Measurements from ENCODE around the gene DYRK1B. TPM values are rescaled to one million over a fixed set of nuclear protein-coding genes. Genes with fewer than 3 reads are reported as not detected.
A peak's percentile ranks its signal among the peaks of the same experiment; 100 is the strongest.

DYRK1B gene
- total and polyA plus RNA-seq, 12 donors = 7.8 to 66.6 (median 25.5) TPM

DNA sequence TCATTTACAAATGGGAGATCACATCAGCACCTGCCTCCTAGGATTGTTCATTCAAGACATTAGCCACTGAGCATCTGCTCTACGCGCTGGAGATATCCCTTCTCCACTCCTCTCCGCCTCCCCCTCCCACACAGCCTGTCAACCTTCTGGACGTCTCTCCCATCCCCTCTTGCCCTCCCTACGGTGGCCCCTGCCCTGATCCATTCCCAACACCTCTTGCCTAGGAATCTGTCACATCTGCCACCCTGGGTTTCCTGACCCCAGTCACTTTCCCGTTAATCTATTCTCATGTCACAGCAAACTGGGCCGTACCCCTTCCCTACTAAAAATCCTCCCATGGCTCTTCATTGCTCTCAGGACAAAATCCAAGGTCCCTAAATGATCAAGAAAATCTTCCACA lies 10.3 kb downstream of the DYRK1B start:
- Histone ChIP-seq H3K4me1 (replicated peaks in 1 of 2) (peaks cover 3 to 6% of the 10 kb centered on the region in 2 donors), H3K4me3 (peak overlapping the region in 3 of 4 donors; percentile 47 to 80 (median 62)), H3K27ac (peak overlapping the region in 1 of 5 donors; percentile 25), H3K27me3 (no peaks in the 10 kb centered on the region), H3K9me3 (replicated peaks in 1 of 3) (no peaks in the 10 kb centered on the region), H3K36me3 (replicated peaks in 1 of 2) (peaks cover 0 to 35% of the 10 kb centered on the region in 2 donors)
- peak in 1 of 7 donors; percentile 39 for DNase-seq
- TF ChIP-seq, protein P1, sequence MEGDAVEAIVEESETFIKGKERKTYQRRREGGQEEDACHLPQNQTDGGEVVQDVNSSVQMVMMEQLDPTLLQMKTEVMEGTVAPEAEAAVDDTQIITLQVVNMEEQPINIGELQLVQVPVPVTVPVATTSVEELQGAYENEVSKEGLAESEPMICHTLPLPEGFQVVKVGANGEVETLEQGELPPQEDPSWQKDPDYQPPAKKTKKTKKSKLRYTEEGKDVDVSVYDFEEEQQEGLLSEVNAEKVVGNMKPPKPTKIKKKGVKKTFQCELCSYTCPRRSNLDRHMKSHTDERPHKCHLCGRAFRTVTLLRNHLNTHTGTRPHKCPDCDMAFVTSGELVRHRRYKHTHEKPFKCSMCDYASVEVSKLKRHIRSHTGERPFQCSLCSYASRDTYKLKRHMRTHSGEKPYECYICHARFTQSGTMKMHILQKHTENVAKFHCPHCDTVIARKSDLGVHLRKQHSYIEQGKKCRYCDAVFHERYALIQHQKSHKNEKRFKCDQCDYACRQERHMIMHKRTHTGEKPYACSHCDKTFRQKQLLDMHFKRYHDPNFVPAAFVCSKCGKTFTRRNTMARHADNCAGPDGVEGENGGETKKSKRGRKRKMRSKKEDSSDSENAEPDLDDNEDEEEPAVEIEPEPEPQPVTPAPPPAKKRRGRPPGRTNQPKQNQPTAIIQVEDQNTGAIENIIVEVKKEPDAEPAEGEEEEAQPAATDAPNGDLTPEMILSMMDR (IDR thresholded peaks at IDR 0.05) = no peak
- no peak for TF ChIP-seq POLR2A (IDR thresholded peaks at IDR 0.05)
- intact Hi-C loops (cut with DNase I) = no loop called here
- 14 to 24% (median 16%) methylated on average over 7 of the region's 7 CpGs for WGBS, 4 donors

- intact Hi-C loops (cut with DNase I) = no loop called here
- TF ChIP-seq POLR2A (IDR thresholded peaks at IDR 0.05) = no peak
- TF ChIP-seq, protein P1 (IDR thresholded peaks at IDR 0.05) = no peak
- Histone ChIP-seq H3K36me3 (replicated peaks in 1 of 2) (peaks cover 0 to 5% of the 10 kb centered on the region in 2 donors), H3K27me3 (no peaks in the 10 kb centered on the region), H3K4me1 (replicated peaks in 1 of 2) (peaks cover 3 to 6% of the 10 kb centered on the region in 2 donors), H3K27ac (no peak overlapping the region), H3K9me3 (replicated peaks in 1 of 3) (no peaks in the 10 kb centered on the region), H3K4me3 (no peak overlapping the region)
- WGBS, 4 donors = 94 to 97% (median 95%) methylated on average over 6 of the region's 6 CpGs
- DNase-seq = no peak
Measured at GRCh38 chr19:39820696-39821095, 13.3 kb downstream of the DYRK1B start.

- H3K4me1 ChIP-seq (replicated peaks in 1 of 2) = peaks cover 3 to 6% of the 10 kb centered on the region in 2 donors
Measured at GRCh38 chr19:39819786-39820185, 14.2 kb downstream of the DYRK1B start.

GRCh38 chr19:39818626-39819097 lies 15.3 kb downstream of the DYRK1B start:
- intact Hi-C loops (cut with DNase I) = no loop called here
- H3K27me3 ChIP-seq = no peaks in the 10 kb centered on the region
- 90 to 94% (median 93%) methylated on average over 3 to 4 of the region's 4 CpGs for WGBS, 4 donors
- H3K36me3 ChIP-seq (replicated peaks in 1 of 2) = no peaks in the 10 kb centered on the region
- no peak overlapping the region for H3K4me3 ChIP-seq
- H3K27ac ChIP-seq = no peak overlapping the region
- peaks cover 2% of the 10 kb centered on the region in 2 donors for H3K4me1 ChIP-seq (replicated peaks in 1 of 2)
- no peak for DNase-seq
- H3K9me3 ChIP-seq (replicated peaks in 1 of 3) = no peaks in the 10 kb centered on the region
- no peak for TF ChIP-seq POLR2A (IDR thresholded peaks at IDR 0.05)
- TF ChIP-seq, protein P1 (IDR thresholded peaks at IDR 0.05) = no peak

More at GRCh38 chr19:39819786-39820185, 14.2 kb downstream of the DYRK1B start:
- Histone ChIP-seq H3K9me3 (replicated peaks in 1 of 3) (no peaks in the 10 kb centered on the region), H3K4me3 (no peak overlapping the region), H3K36me3 (replicated peaks in 1 of 2) (no peaks in the 10 kb centered on the region), H3K27ac (no peak overlapping the region), H3K27me3 (no peaks in the 10 kb centered on the region)
- 86 to 92% (median 88%) methylated on average over 3 of the region's 3 CpGs for WGBS, 4 donors
- no peak for TF ChIP-seq POLR2A (IDR thresholded peaks at IDR 0.05)
- TF ChIP-seq, protein P1 (IDR thresholded peaks at IDR 0.05) = no peak
- DNase-seq = no peak
- intact Hi-C loops (cut with DNase I) = no loop called here

All from adrenal gland (tissue), 12 donors.